NCI-H2029 (cell line): ENCODE measurements around the gene GADD45B.

Experiments used
- DNase-seq: peaks from one replicate; lab custom pipeline; 2025; lab: John Stamatoyannopoulos, UW

Gene GADD45B, protein sequence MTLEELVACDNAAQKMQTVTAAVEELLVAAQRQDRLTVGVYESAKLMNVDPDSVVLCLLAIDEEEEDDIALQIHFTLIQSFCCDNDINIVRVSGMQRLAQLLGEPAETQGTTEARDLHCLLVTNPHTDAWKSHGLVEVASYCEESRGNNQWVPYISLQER

DNA sequence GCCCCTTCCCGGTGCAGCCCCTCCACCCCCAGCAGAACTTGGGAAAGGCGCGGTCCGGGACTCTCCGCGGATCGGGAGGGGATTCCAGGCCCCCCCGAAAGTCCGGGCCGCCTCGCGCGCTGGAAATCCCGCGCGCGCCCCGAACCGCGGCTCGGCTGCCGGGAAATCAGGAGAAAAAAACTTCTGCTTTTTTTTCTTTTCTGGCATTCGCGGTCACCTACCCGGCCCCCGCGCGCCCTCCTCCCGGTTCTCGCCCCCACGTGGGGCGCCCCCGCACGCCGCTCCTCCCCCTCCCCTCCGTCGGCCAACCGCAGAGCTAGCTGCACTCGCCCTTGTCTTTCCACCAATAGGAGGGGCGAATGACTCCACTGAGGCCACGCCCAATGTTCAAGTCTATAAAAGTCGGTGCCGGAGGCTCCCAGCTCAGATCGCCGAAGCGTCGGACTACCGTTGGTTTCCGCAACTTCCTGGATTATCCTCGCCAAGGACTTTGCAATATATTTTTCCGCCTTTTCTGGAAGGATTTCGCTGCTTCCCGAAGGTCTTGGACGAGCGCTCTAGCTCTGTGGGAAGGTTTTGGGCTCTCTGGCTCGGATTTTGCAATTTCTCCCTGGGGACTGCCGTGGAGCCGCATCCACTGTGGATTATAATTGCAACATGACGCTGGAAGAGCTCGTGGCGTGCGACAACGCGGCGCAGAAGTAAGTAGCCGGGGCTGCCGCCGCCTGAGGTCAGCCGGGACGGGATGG is at the start of gene GADD45B:
TSS of gene GADD45B (plus strand) at position 426 of the 749 bp plus-strand sequence. CDS start at position 658, 232 bp downstream.
- peak; percentile 96 for DNase-seq

DNA sequence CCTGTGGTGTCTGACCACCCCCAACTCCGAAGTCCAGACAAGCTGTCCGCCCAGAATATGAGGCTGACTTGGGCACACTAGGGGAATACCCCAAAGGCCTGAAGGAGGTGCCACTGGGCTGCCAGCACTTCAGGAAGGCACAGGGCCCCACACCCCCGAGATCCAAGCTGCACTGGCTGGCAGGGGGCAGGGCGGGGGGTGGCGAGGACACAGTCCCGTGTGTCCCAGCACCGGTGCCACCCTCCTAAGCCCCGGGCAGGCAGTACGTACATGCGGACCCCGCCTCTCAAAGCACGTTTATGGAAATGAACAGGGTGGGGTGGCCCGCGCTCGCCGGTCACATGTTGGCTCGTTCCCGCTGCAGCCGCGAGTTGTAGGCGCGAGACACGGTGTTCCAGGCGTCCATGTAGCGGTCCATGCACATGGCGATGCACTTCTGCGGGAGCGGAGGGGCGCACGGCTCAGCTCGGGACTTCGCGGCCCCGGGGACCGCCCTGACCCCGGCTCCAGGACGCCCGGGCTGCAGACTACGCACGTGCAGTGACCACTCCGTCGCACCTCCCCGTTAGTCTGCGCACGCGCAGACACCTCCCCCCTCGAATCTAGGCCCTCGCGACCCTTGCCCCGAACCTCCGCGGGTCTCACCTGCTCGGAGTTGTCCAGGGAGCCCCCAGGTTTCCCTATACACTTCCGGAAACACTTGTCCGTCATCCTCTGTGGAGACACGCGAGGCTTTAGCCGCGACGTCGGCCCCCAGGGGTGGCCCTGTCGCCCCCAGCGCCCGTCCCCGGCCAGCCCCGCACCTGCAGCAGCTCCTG is 49.1 kb upstream of the GADD45B start:
- DNase-seq = peak; percentile 20

DNA sequence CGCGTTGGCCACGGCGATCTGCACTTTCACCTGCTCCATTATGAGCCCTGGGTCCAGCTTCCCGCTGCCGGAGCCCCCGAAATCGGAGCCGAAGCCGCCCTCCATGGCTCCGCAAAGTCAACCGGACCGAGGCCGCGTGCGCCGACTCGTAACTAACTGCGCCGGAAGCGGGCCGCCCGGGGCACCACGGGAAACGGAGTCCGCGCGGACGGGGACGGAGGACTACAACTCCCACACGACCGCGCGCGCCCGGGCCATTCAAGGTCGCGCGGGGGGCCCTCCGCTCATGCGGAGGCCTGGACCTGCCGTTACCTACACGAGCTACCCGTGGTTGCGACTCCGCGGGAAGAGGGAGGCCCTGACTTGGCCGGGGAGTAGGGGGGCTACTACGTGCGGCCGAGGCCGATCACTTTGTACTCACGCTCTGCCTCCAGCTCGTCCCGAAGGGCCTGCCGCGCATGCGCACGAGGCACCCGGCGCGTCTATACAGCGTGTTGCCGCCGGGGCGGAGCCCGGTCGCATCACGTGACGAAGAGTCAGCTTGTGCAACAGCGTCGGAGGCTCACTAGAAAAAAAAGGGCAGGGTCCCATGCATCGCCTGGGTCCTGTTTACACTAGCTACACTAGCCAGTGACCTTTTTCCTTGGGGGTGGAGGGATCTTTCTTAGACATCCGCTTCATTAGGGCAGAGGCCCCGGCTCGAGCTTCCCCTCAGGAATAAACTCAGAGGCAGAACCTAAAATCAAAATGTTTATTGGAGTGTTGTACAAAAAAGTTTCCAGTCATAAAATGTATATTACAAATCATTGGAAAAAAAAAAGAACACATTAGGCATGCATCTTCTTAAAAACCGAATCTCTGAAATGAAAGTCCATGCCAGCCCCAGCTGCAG is 48.3 kb upstream of the GADD45B start, which contains the start of gene TIMM13:
TSS of gene TIMM13 (minus strand) at position 158 of the 892 bp plus-strand sequence. CDS start at position 105, 53 bp downstream.
- peak; percentile 96 for DNase-seq

- peak; percentile 37 for DNase-seq
These were observed 47.6 kb upstream of the GADD45B start for GRCh38 chr19:2428321-2428690.

DNA sequence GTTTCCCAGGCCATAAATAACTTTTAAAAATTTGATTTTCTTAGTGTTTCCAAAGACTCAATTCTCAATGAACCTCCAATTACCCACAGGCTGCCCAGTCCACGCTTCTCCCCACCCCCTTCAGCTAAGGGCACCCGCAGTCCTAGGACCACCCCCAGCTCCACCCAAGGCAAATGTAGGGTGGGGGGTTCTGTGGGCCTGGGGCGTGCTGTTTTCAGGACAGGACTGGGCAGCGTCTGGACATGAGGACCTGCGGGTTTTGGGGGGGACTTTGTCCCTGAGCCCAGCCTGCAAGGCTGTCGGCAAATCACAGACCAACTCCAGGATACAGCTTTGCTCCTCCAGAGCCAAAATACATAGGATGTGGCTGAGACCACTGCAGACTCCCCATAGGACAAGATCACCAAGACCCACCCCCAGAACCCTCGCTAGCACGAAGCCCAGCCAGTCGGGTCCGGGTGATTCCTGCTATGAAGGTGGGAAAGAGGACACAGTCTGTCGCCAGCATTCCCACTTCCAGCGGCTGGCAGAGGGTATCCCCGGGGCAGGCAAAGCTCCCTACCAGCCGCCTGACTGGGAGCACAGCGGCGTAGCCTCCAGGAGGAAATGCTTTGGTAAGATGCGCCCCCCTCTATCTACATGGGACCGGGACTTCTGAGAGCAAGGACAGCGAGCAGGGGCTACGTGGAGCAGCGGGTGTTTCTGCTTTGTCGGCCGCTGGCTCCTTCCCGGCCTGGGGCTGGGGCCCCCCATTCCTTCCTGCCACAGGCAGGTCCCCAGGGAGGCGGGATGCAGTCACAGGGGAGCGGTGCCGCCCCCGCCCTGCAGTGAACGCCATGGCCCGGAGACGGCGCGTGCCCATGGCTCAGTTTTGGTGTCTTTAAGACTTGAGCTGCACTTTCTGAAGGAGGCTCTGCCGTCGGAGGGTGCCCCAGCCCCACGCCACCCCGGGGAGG is 46.9 kb upstream of the GADD45B start:
- DNase-seq = no peak

DNA sequence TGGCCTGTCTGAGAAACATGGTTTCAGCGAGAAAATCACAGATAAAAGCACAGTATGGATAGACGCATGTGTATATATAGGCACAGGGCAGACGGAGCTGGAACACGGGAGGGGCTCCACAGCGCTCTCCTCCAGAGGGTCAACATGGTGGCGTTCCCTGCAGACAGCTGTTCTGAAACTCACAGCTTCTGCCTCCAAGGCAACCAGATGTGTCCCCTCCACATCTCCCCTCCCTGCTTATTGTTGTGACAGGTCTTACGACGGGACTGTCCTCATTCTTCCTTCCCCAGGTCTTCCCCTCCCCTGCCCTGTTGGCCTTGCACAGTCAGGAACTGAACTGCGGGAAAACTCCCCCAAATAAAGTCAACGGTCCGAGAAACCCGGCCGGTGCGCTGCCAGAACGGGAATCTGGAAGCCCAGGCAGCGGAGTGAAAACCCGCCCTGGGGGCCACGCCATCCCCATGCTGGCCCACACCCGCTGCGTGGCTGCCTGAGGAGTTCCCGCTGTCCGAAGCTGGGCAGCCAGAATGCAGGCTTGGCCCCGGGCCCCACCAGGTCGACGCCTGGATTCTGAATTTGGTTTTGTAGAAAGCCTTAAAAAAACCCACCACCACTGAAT is 45.9 kb upstream of the GADD45B start:
- DNase-seq = no peak

DNA sequence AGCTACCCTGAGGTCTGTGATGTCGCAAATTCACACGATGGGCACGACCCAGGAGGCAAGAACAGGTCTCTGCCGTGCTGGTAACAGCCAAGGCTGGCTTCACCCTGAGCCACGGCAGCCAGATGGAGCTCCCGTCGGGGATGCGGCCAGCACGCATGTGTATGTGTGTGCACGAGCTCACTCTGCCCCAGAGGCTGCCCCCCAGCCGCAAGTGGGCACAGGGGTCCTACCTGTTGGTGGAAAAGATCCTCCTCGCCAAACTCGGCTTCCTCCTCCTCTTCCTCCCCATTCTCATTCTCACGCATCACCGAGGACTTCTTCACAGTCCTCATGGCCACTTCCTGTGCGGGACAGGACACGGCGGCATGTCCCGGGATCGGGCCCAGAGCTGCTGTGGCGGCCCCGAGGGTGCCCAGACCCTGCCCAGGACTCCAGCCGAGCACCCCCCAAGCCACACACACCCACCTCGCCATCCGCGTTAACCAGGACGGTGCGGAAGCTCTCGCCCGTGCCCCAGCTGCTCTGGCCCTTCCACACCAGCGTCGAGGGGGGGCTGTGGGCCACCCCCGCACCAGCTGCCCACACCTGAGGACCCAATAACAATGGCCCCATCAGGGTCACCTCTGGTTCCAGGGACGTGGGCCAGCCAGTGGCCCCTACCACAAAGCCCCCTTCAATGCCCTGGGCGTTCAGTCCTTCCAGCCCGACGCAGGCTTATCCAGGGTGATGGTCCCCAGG is 44.4 kb upstream of the GADD45B start:
- no peak for DNase-seq

GRCh38 chr19:2432131-2432848 is 43.6 kb upstream of the GADD45B start:
- no peak for DNase-seq

DNA sequence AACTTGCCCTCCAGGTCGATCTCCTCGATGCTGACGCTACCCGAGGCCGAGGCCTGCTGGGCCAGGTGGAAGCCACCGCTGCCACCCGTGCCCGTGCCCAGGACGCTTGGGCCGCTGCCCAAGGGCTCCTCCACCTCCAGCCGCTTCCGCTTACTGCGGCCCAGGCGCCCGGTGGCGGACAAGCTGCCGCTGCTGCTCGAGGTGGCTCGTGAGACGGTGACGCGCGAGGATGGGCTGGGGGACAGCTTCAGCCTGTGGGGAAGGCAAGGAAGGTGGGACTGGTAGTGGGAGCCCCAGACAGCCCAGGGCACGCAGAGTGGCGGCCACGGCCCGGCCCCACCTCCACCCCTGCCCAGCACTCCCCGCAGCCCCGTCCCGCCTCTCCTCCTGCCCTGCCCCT is 42.1 kb upstream of the GADD45B start:
- no peak for DNase-seq

DNA sequence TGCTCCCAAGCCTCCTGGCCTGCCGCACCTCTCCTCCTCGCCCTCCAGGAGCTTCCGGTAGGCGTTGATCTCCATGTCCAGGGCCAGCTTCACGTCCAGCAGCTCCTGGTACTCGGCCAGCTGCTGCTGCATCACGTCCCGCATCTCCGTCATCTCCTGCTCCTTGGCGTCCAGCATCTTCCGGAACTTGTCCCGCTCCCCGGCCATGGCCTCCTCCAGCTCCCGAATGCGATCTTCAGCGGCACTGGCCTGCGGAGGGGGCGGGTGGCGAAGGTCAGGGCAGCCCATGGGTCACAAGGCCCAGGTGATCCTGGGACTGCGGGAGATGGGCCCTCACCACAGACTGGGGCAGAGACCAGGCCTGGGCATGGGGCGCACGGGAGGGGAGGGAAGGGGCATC is 41.7 kb upstream of the GADD45B start:
- no peak for DNase-seq

DNA sequence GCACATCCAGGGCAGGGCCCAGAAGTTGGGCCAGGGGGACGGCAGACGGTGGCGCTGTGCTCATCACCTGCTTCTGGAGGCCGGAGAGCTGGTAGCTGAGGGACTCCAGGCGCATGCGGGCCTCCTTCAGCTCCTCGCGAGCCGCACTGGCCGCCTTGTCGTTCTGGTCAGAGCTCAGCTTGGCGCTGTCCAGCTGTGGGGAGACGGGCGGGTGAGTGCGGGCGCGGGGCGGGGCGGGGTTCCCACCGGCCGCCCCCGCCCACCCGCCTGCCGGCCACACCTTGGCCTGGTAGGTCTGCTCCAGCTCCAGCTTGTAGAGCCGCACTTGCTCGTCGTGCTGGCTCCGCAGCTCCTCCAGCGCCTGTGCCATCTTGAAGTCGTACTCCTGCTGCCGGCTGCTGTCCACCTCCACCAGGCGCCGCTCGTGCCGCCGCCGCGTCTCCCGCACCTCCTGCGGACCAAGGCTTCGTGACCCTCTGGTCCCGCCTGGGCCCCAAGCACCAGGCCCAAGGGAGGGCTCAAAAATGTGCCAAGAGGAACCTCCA is 41.1 kb upstream of the GADD45B start:
- no peak for DNase-seq

DNA sequence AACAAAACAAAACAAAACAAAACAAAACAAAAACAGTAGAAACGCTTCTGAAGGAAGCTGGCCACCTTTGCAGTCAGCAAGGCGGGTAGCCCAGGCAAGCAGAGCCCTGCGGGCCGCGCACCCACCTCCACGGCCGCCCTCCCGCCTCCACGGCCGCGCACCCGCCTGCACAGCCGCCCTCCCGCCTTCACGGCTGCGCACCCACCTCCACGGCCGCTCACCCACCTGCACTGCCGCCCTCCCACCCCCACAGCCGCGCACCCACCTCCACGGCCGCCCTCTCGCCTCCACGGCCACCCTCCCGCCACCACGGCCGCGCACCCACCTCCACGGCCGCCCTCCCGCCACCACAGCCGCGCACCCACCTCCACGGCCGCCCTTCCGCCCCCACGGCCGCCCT is 39.5 kb upstream of the GADD45B start:
- no peak for DNase-seq

GRCh38 chr19:2436926-2437325 is 39.0 kb upstream of the GADD45B start:
- DNase-seq = no peak

DNA sequence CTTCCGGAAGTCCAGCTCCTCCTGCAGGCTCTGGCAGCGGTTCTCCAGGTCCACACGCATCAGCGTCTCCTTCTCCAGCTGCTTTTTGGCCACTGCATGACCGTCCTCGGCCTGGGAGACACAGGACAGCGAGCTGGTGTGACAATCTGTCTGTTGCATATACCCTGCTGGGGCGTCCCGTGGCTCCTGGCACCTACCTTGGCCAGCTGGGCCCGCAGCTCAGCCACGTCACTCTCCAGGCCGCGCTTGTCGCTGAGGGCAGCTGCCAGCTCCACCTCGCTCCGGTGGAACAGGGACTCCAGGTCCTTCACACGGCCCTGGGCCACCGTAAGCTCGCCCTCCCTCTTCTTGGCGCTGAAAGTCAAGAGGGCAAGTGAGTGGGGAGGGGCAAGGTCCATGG is 37.7 kb upstream of the GADD45B start:
- DNase-seq = no peak

DNA sequence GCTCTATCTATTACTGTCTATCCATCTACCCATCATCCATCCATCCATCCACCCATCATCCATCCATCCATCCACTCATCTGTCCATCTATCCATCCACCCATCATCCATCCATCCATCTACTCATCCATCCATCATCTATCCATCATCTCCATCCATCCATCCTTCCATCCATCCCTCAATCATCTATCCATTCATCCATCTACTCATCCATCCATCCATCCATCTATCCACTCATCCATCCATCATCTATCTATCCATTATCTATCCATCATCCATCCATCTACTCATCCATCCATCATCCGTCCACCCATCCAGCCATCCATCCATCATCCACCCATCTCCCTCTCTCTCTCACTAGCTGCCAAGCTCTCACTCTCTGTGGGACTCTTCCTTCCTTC is 35.4 kb upstream of the GADD45B start:
- DNase-seq = no peak

DNA sequence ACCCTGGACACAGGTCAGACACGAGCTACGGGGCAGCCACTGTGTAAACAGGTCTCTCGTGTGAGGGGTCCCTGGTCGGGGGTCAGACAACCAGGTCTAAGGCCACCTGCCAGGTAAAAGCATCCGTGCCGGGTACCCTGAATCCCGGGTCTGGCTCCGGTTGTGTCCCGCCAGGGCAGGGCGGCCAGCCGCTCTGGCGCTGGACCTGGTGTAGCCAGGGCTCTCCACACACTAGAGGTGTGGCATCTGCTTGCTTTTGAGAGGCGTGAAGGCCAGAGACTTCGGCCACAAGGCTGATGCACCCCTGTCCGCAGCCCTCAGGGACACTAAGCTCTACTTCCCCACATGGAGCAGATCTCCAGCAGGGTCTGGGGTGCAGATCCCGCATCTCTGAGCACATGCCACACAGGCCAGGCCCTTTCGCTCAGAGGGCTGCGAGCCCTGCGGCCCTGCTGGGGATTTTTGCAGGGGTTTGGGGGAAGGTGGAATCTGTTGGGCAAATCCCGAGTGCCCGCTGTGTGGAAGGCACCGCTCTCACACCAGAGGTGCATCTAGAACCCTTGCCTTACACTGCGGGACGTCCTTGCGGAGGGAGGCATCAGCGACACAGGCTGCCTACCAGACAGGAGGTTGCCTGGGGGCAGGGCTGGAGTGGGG is 34.7 kb upstream of the GADD45B start:
- DNase-seq = no peak

- no peak for DNase-seq
These were observed 32.7 kb upstream of the GADD45B start for GRCh38 chr19:2443116-2443784.
